Measurements from ENCODE around the gene SUCLG2.

- TF ChIP-seq CTCF (optimal IDR thresholded peaks at IDR 0.05 in 1 of 3, IDR thresholded peaks at IDR 0.05 in 1 of 3, conservative IDR thresholded peaks at IDR 0.05 in 1 of 3; ENCODE audit: extremely low read depth in 1 of 3, insufficient read depth in 2 of 3, low read length in 3 of 3) (no peak), EZH2 (IDR thresholded peaks at IDR 0.05; ENCODE audit: low read length) (no peak)
These were observed 55.4 kb downstream of the SUCLG2 start for GRCh38 chr3:67598814-67599556.
